Measurements from ENCODE around the gene C15orf61. TPM values are rescaled to one million over a fixed set of nuclear protein-coding genes. Genes with fewer than 3 reads are reported as not detected.

The C15orf61 gene
- total RNA-seq, 1 experiment from 2014 or later: 13.3 TPM

- no peaks in the 10 kb centered on the region for H4K20me1 ChIP-seq (ENCODE audit: insufficient read depth, low read depth, low read length)
- H3K27ac ChIP-seq (ENCODE audit: low read length): peak overlapping the region; percentile 85
- peak overlapping the region; percentile 70 for H3K4me3 ChIP-seq (ENCODE audit: low read length)
- peak overlapping the region; percentile 69 for H3K9ac ChIP-seq (ENCODE audit: low read length)
- H2AFZ ChIP-seq (ENCODE audit: low read length): no peak overlapping the region
- no peaks in the 10 kb centered on the region for H3K9me2 ChIP-seq (replicated peaks; ENCODE audit: insufficient read depth, low read length)
- peak; percentile 92 for DNase-seq
- no peaks in the 10 kb centered on the region for H3K27me3 ChIP-seq (ENCODE audit: low read length)
- peaks cover 81% of the 10 kb centered on the region for H3K79me2 ChIP-seq (ENCODE audit: low read length)
- H3K9me3 ChIP-seq (ENCODE audit: low read length): no peaks in the 10 kb centered on the region
- H3K4me2 ChIP-seq (ENCODE audit: low read depth, low read length, poor library complexity, severe bottlenecking): peak overlapping the region; percentile 94
- H3K36me3 ChIP-seq (ENCODE audit: insufficient read depth, low read length): peaks cover 19% of the 10 kb centered on the region
- H3K4me1 ChIP-seq (ENCODE audit: low read length): peaks cover 53% of the 10 kb centered on the region
Measured at GRCh38 chr15:67548862-67549651, 28.1 kb downstream of the C15orf61 start.

GRCh38 chr15:67549736-67550135, 28.8 kb downstream of the C15orf61 start:
- peak overlapping the region; percentile 70 for H3K4me3 ChIP-seq (ENCODE audit: low read length)
- H3K27ac ChIP-seq (ENCODE audit: low read length): peak overlapping the region; percentile 85
- H4K20me1 ChIP-seq (ENCODE audit: insufficient read depth, low read depth, low read length): no peaks in the 10 kb centered on the region
- DNase-seq: peak; percentile 41
- H3K9me3 ChIP-seq (ENCODE audit: low read length): no peaks in the 10 kb centered on the region
- H3K9me2 ChIP-seq (replicated peaks; ENCODE audit: insufficient read depth, low read length): no peaks in the 10 kb centered on the region
- H2AFZ ChIP-seq (ENCODE audit: low read length): no peak overlapping the region
- peaks cover 82% of the 10 kb centered on the region for H3K79me2 ChIP-seq (ENCODE audit: low read length)
- peak overlapping the region; percentile 94 for H3K4me2 ChIP-seq (ENCODE audit: low read depth, low read length, poor library complexity, severe bottlenecking)
- peaks cover 23% of the 10 kb centered on the region for H3K36me3 ChIP-seq (ENCODE audit: insufficient read depth, low read length)
- no peaks in the 10 kb centered on the region for H3K27me3 ChIP-seq (ENCODE audit: low read length)
- H3K9ac ChIP-seq (ENCODE audit: low read length): peak overlapping the region; percentile 69
- peaks cover 46% of the 10 kb centered on the region for H3K4me1 ChIP-seq (ENCODE audit: low read length)

- no peak for DNase-seq
- H3K36me3 ChIP-seq (ENCODE audit: insufficient read depth, low read length): peaks cover 24% of the 10 kb centered on the region
- H3K4me3 ChIP-seq (ENCODE audit: low read length): no peak overlapping the region; the same call in 1 of the 2 replicates
- H3K27me3 ChIP-seq (ENCODE audit: low read length): no peaks in the 10 kb centered on the region
- peak overlapping the region; percentile 94 for H3K4me2 ChIP-seq (ENCODE audit: low read depth, low read length, poor library complexity, severe bottlenecking)
- peaks cover 82% of the 10 kb centered on the region for H3K79me2 ChIP-seq (ENCODE audit: low read length)
- H4K20me1 ChIP-seq (ENCODE audit: insufficient read depth, low read depth, low read length): no peaks in the 10 kb centered on the region
- H2AFZ ChIP-seq (ENCODE audit: low read length): no peak overlapping the region
- H3K4me1 ChIP-seq (ENCODE audit: low read length): peaks cover 38% of the 10 kb centered on the region
- H3K27ac ChIP-seq (ENCODE audit: low read length): peak overlapping the region; percentile 85; the same call in 1 of the 2 replicates
- H3K9ac ChIP-seq (ENCODE audit: low read length): peak overlapping the region; percentile 29; the same call in 1 of the 2 replicates
- no peaks in the 10 kb centered on the region for H3K9me3 ChIP-seq (ENCODE audit: low read length)
- no peaks in the 10 kb centered on the region for H3K9me2 ChIP-seq (replicated peaks; ENCODE audit: insufficient read depth, low read length)
Measured at GRCh38 chr15:67550522-67550921, 29.6 kb downstream of the C15orf61 start.

- Histone ChIP-seq H4K20me1 (ENCODE audit: insufficient read depth, low read depth, low read length) (no peaks in the 10 kb centered on the region), H3K27me3 (ENCODE audit: low read length) (no peaks in the 10 kb centered on the region), H3K4me3 (ENCODE audit: low read length) (no peak overlapping the region), H3K4me2 (ENCODE audit: low read depth, low read length, poor library complexity, severe bottlenecking) (no peak overlapping the region), H3K9me2 (replicated peaks; ENCODE audit: insufficient read depth, low read length) (no peaks in the 10 kb centered on the region), H2AFZ (ENCODE audit: low read length) (no peak overlapping the region), H3K4me1 (ENCODE audit: low read length) (peaks cover 34% of the 10 kb centered on the region), H3K9ac (ENCODE audit: low read length) (no peak overlapping the region), H3K9me3 (ENCODE audit: low read length) (no peaks in the 10 kb centered on the region), H3K27ac (ENCODE audit: low read length) (no peak overlapping the region), H3K36me3 (ENCODE audit: insufficient read depth, low read length) (peaks cover 28% of the 10 kb centered on the region), H3K79me2 (ENCODE audit: low read length) (peaks cover 80% of the 10 kb centered on the region)
- DNase-seq: no peak
Measured at GRCh38 chr15:67551207-67551743, 30.3 kb downstream of the C15orf61 start.

- Histone ChIP-seq H3K36me3 (ENCODE audit: insufficient read depth, low read length) (peaks cover 58% of the 10 kb centered on the region), H3K4me3 (ENCODE audit: low read length) (no peak overlapping the region), H4K20me1 (ENCODE audit: insufficient read depth, low read depth, low read length) (no peaks in the 10 kb centered on the region), H3K4me2 (ENCODE audit: low read depth, low read length, poor library complexity, severe bottlenecking) (no peak overlapping the region), H3K9ac (ENCODE audit: low read length) (no peak overlapping the region), H3K9me3 (ENCODE audit: low read length) (peaks cover 14% of the 10 kb centered on the region), H3K9me2 (replicated peaks; ENCODE audit: insufficient read depth, low read length) (no peaks in the 10 kb centered on the region), H2AFZ (ENCODE audit: low read length) (no peak overlapping the region), H3K79me2 (ENCODE audit: low read length) (peaks cover 87% of the 10 kb centered on the region), H3K27me3 (ENCODE audit: low read length) (no peaks in the 10 kb centered on the region), H3K27ac (ENCODE audit: low read length) (no peak overlapping the region), H3K4me1 (ENCODE audit: low read length) (peaks cover 23% of the 10 kb centered on the region)
- no peak for DNase-seq
Measured at GRCh38 chr15:67554580-67554979, 33.6 kb downstream of the C15orf61 start.

GRCh38 chr15:67556976-67557570, 36.1 kb downstream of the C15orf61 start:
- no peaks in the 10 kb centered on the region for H3K27me3 ChIP-seq (ENCODE audit: low read length)
- no peaks in the 10 kb centered on the region for H4K20me1 ChIP-seq (ENCODE audit: insufficient read depth, low read depth, low read length)
- no peak overlapping the region for H2AFZ ChIP-seq (ENCODE audit: low read length)
- no peaks in the 10 kb centered on the region for H3K9me2 ChIP-seq (replicated peaks; ENCODE audit: insufficient read depth, low read length)
- H3K4me1 ChIP-seq (ENCODE audit: low read length): peaks cover 39% of the 10 kb centered on the region
- H3K27ac ChIP-seq (ENCODE audit: low read length): no peak overlapping the region; the same call in 1 of the 2 replicates
- H3K36me3 ChIP-seq (ENCODE audit: insufficient read depth, low read length): peaks cover 53% of the 10 kb centered on the region
- H3K9me3 ChIP-seq (ENCODE audit: low read length): peaks cover 14% of the 10 kb centered on the region
- DNase-seq: peak; percentile 36
- H3K9ac ChIP-seq (ENCODE audit: low read length): no peak overlapping the region
- H3K4me2 ChIP-seq (ENCODE audit: low read depth, low read length, poor library complexity, severe bottlenecking): no peak overlapping the region
- H3K4me3 ChIP-seq (ENCODE audit: low read length): no peak overlapping the region
- peaks cover 84% of the 10 kb centered on the region for H3K79me2 ChIP-seq (ENCODE audit: low read length)

GRCh38 chr15:67558502-67558901, 37.6 kb downstream of the C15orf61 start:
- H2AFZ ChIP-seq (ENCODE audit: low read length): no peak overlapping the region
- H3K9me2 ChIP-seq (replicated peaks; ENCODE audit: insufficient read depth, low read length): no peaks in the 10 kb centered on the region
- no peak overlapping the region for H3K9ac ChIP-seq (ENCODE audit: low read length)
- peaks cover 14% of the 10 kb centered on the region for H3K9me3 ChIP-seq (ENCODE audit: low read length)
- H3K79me2 ChIP-seq (ENCODE audit: low read length): peaks cover 85% of the 10 kb centered on the region
- no peaks in the 10 kb centered on the region for H3K27me3 ChIP-seq (ENCODE audit: low read length)
- DNase-seq: peak; percentile 35
- no peak overlapping the region for H3K4me3 ChIP-seq (ENCODE audit: low read length)
- H3K4me2 ChIP-seq (ENCODE audit: low read depth, low read length, poor library complexity, severe bottlenecking): no peak overlapping the region
- no peaks in the 10 kb centered on the region for H4K20me1 ChIP-seq (ENCODE audit: insufficient read depth, low read depth, low read length)
- H3K4me1 ChIP-seq (ENCODE audit: low read length): peaks cover 53% of the 10 kb centered on the region
- peaks cover 48% of the 10 kb centered on the region for H3K36me3 ChIP-seq (ENCODE audit: insufficient read depth, low read length)
- H3K27ac ChIP-seq (ENCODE audit: low read length): no peak overlapping the region

GRCh38 chr15:67559158-67559557, 38.2 kb downstream of the C15orf61 start:
- peak overlapping the region; percentile 5 for H3K4me2 ChIP-seq (ENCODE audit: low read depth, low read length, poor library complexity, severe bottlenecking)
- peaks cover 14% of the 10 kb centered on the region for H3K9me3 ChIP-seq (ENCODE audit: low read length)
- H2AFZ ChIP-seq (ENCODE audit: low read length): no peak overlapping the region
- peak overlapping the region; percentile 86; the same call in 1 of the 2 replicates for H3K27ac ChIP-seq (ENCODE audit: low read length)
- no peaks in the 10 kb centered on the region for H3K27me3 ChIP-seq (ENCODE audit: low read length)
- no peaks in the 10 kb centered on the region for H3K9me2 ChIP-seq (replicated peaks; ENCODE audit: insufficient read depth, low read length)
- H4K20me1 ChIP-seq (ENCODE audit: insufficient read depth, low read depth, low read length): no peaks in the 10 kb centered on the region
- peaks cover 48% of the 10 kb centered on the region for H3K36me3 ChIP-seq (ENCODE audit: insufficient read depth, low read length)
- no peak overlapping the region for H3K9ac ChIP-seq (ENCODE audit: low read length)
- H3K4me3 ChIP-seq (ENCODE audit: low read length): no peak overlapping the region
- H3K4me1 ChIP-seq (ENCODE audit: low read length): peaks cover 59% of the 10 kb centered on the region
- DNase-seq: no peak
- peaks cover 89% of the 10 kb centered on the region for H3K79me2 ChIP-seq (ENCODE audit: low read length)

Data from Karpas-422 (cell line).